Measurements from ENCODE around the gene SPATA2.

DNA sequence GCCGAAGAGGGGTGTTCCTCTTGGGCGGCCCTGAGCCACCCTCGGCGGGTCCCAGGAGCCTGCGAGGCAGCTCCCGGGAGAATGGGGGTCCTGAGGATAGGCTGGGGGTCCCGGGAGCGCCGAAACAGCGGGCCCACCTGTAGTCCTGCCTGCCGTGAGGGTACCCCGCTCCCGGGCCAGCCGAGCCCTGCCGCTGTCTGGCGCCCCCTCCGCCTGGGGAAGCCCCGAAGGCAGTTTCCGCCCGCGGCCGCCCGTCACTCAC is 280 bp downstream of the SPATA2 start:
- TF ChIP-seq, protein P1, sequence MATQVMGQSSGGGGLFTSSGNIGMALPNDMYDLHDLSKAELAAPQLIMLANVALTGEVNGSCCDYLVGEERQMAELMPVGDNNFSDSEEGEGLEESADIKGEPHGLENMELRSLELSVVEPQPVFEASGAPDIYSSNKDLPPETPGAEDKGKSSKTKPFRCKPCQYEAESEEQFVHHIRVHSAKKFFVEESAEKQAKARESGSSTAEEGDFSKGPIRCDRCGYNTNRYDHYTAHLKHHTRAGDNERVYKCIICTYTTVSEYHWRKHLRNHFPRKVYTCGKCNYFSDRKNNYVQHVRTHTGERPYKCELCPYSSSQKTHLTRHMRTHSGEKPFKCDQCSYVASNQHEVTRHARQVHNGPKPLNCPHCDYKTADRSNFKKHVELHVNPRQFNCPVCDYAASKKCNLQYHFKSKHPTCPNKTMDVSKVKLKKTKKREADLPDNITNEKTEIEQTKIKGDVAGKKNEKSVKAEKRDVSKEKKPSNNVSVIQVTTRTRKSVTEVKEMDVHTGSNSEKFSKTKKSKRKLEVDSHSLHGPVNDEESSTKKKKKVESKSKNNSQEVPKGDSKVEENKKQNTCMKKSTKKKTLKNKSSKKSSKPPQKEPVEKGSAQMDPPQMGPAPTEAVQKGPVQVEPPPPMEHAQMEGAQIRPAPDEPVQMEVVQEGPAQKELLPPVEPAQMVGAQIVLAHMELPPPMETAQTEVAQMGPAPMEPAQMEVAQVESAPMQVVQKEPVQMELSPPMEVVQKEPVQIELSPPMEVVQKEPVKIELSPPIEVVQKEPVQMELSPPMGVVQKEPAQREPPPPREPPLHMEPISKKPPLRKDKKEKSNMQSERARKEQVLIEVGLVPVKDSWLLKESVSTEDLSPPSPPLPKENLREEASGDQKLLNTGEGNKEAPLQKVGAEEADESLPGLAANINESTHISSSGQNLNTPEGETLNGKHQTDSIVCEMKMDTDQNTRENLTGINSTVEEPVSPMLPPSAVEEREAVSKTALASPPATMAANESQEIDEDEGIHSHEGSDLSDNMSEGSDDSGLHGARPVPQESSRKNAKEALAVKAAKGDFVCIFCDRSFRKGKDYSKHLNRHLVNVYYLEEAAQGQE (IDR thresholded peaks at IDR 0.05; ENCODE audit: insufficient read depth in 1 of 2, low read depth in 2 of 2, low read length in 2 of 2), result no peak
- TF ChIP-seq SIN3A (IDR thresholded peaks at IDR 0.05; ENCODE audit: borderline replicate concordance, insufficient read depth, low read length) (no peak), POLR2AphosphoS5 (IDR thresholded peaks at IDR 0.05; ENCODE audit: low read depth, low read length) (no peak), TAF1 (IDR thresholded peaks at IDR 0.05; ENCODE audit: borderline replicate concordance, insufficient read depth, low read length) (no peak), FOXP2 (optimal IDR thresholded peaks at IDR 0.05; ENCODE audit: borderline replicate concordance, extremely low read depth, extremely low read length, insufficient read depth) (no peak)
